GM21447 (cell line): ENCODE data around the gene PLEKHH1.
"Not testable (repeated sequence)": the region's sequence is repeated elsewhere in the genome, so short reads cannot be mapped to it uniquely, and the experiment has no call there.

Experiments used
- ATAC-seq: cut with Tn5 transposase; IDR thresholded peaks from one replicate; pipeline ENCODE4 v1.9.1; 2021; ENCODE audit not compliant: unreplicated experiment

Gene PLEKHH1

GRCh38 chr14:67620217-67620785 is 87.2 kb downstream of the PLEKHH1 start:
- no peak for ATAC-seq

DNA sequence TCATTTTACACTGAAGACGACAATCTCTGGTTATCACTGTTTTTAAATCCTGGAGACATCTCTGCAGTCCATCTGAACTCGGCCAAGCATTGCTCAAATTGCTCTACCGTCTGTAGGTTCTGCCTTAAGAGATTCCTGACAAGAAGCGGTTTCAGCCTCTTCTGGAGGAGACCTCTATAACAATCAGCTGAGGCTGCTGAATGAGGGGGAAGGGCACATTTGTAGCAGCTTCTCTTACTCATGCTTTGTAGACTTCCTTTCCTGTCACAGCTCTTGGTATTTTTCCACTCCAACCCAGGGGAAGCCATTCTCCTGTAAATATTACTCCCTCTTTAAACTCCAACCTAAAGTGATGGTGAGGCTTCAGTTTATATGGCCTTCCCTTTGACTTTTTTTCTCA is 89.6 kb downstream of the PLEKHH1 start:
- ATAC-seq = no peak

- no peak for ATAC-seq
Observed at GRCh38 chr14:67623114-67623513, 90.0 kb downstream of the PLEKHH1 start.

DNA sequence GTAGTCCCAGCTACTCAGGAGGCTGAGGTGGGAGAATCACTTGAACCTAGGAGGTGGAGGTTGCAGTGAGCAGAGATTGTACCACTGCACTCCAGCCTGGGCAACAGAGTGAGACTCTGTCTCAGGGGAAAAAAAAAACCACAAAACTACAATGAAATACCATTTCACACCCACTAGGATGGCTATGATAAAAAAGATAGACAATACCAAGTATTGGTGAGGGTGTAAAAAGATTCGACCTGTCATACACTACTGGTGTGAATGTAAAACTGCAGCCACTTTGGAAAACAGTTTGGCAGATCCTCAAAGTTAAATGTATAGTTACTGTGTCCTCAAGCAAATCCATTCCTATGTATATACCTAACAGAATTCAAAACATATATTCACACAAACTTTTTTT is 93.0 kb downstream of the PLEKHH1 start:
- ATAC-seq = not testable (repeated sequence)

- no peak for ATAC-seq
Observed at GRCh38 chr14:67627519-67627918, 94.4 kb downstream of the PLEKHH1 start.

DNA sequence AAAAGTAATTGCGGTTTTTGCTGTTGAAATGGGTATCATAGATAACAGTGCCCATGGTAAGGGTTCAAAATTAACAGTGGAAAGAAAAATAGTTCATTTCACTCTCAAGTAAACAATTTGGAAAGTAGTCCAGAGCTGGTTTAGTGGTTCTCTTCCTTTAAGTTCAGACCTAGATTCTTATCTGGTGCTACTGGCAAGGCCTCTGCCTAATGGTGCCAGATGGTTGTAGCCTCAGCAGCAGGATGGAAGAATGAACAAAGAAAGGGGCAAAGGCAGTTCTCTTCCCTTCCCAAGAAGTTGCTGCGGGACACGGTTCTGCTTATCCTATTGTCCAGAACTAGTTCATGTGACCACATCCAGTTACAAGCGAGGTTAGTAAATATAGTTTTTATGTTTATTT is 97.1 kb downstream of the PLEKHH1 start:
- ATAC-seq = no peak

- no peak for ATAC-seq
Observed at GRCh38 chr14:67630938-67631337, 97.8 kb downstream of the PLEKHH1 start.

GRCh38 chr14:67633451-67634147 is 100.5 kb downstream of the PLEKHH1 start:
- ATAC-seq = no peak

DNA sequence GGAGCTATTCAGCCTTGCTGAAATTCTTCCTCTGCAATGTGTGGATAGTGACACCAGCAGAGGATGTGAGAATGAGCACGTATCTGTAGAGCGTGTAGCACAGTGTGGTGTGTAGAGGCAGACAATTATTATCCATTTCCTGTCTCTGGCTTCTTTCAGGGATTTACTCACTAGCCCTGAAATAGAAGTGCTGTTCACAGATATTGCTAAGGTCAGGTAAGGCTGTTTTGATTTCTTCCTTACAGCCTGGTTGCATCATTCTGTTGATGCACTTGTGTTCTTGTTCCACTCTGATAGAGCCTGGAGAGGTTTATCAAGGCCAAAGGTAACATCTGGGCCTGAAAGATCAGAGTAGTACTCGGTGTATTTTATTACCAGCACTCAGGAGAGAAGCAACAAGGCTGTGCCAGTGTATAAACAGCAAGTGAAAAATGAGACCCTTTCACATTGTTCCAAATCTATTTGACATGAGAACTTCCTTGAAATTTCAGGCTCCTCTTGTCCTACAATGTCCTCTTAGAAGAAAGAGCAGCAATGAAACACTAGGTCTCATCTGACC is 103.3 kb downstream of the PLEKHH1 start:
- no peak for ATAC-seq

DNA sequence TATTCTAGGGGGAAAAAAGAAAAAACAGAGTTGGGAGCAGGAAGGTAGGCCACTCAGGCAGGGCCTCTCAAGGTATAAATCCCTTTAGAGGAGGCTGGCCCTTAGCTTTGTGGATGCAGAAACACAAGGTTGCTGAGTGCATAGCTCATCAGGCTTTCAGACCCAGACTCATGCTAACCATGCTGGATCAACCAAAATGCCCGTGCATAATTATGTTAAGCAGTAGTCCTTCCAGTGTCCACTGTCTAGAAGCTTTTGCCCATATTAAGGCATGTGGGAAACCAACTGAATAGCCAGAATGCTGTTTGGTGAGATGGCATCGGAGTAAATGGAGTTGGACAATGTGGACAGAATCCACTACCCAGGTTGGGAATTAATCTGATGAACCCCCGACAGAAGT is 105.6 kb downstream of the PLEKHH1 start:
- ATAC-seq = no peak
